ENCODE measurements around the gene TRIM69.

GRCh38 chr15:44711743-44712345 lies 24.5 kb upstream of the TRIM69 start:
- TF ChIP-seq POLR2A (IDR thresholded peaks at IDR 0.05; ENCODE audit: low read depth, low read length), result peak; percentile 7; the same call in 1 of the 2 replicates
- no peak; the same call in 1 of the 2 replicates for TF ChIP-seq POLR2AphosphoS5 (IDR thresholded peaks at IDR 0.05; ENCODE audit: low read depth, low read length)

Measured in GM12892 (cell line).